COLO829 (cell line): ENCODE data around the gene ITGB1BP1.
"Not testable (repeated sequence)": the region's sequence is repeated elsewhere in the genome, so short reads cannot be mapped to it uniquely, and the experiment has no call there.

Source experiments
- DNase-seq: peaks from one replicate; pipeline ENCODE4 v3.0.0; 2012; ENCODE audit warnings: low spot score

Gene ITGB1BP1

GRCh38 chr2:9400268-9401058, 22.9 kb downstream of the ITGB1BP1 start:
- DNase-seq: no peak

- peak; percentile 79 for DNase-seq
Measured at GRCh38 chr2:9398881-9399780, 24.2 kb downstream of the ITGB1BP1 start.

GRCh38 chr2:9398251-9398650, 25.1 kb downstream of the ITGB1BP1 start:
- DNase-seq: not testable (repeated sequence)

- DNase-seq: no peak
Measured at GRCh38 chr2:9397201-9397600, 26.1 kb downstream of the ITGB1BP1 start.

- DNase-seq: no peak
Measured at GRCh38 chr2:9394816-9395215, 28.5 kb downstream of the ITGB1BP1 start.

- no peak for DNase-seq
Measured at GRCh38 chr2:9392898-9393765, 30.2 kb downstream of the ITGB1BP1 start.

- no peak for DNase-seq
Measured at GRCh38 chr2:9391961-9392720, 31.2 kb downstream of the ITGB1BP1 start.

GRCh38 chr2:9390991-9391390, 32.3 kb downstream of the ITGB1BP1 start:
- no peak for DNase-seq

GRCh38 chr2:9390151-9390850, 33.0 kb downstream of the ITGB1BP1 start:
- DNase-seq: no peak

- no peak for DNase-seq
Measured at GRCh38 chr2:9388950-9389911, 34.1 kb downstream of the ITGB1BP1 start.

GRCh38 chr2:9388199-9388681, 35.1 kb downstream of the ITGB1BP1 start:
- DNase-seq: no peak

GRCh38 chr2:9385841-9386240, 37.5 kb downstream of the ITGB1BP1 start:
- no peak for DNase-seq

- no peak for DNase-seq
Measured at GRCh38 chr2:9384521-9384920, 38.8 kb downstream of the ITGB1BP1 start.

GRCh38 chr2:9382604-9383235, 40.6 kb downstream of the ITGB1BP1 start:
- DNase-seq: no peak

- DNase-seq: no peak
Measured at GRCh38 chr2:9380702-9381628, 42.4 kb downstream of the ITGB1BP1 start.

- no peak for DNase-seq
Measured at GRCh38 chr2:9379391-9379755, 44.0 kb downstream of the ITGB1BP1 start.

- peak; percentile 82 for DNase-seq
Measured at GRCh38 chr2:9378433-9379390, 44.6 kb downstream of the ITGB1BP1 start.
